Testis (tissue), 2 donors: Measurements from ENCODE around the gene MBNL3.

Source experiments
- CTCF ChIP-seq, 3 experiments: fragments of 450-650 bp in 2 of 3; fragments of 200-600 bp in 1 of 3; sonication (generic) in 1 of 3; IDR thresholded peaks; one replicate each; pipeline ENCODE4 v1.5.1; 2016 to 2019; ENCODE audit warnings: antibody characterized with exemption in 3 of 3, mild to moderate bottlenecking in 2 of 3, moderate library complexity in 1 of 3
- POLR2A ChIP-seq: fragments of 450-650 bp; IDR thresholded peaks from one replicate; pipeline ENCODE4 v1.6.1; 2017; ENCODE audit warnings: antibody characterized with exemption, mild to moderate bottlenecking, moderate library complexity

- TF ChIP-seq CTCF (IDR thresholded peaks at IDR 0.05): no peak
- no peak for TF ChIP-seq POLR2A
These were observed 20.0 kb upstream of the MBNL3 start for GRCh38 chrX:132508834-132509233.
